Stimulated activated CD4-positive, alpha-beta T cell treated with anti-CD3 and anti-CD28 coated beads, Interleukin-12 subunit alpha, Interleukin-12 subunit beta, amount 100 ng/mL, for 4 hours (primary cell): ENCODE data around the gene VCAN.

Source experiments
- DNase-seq: peaks from one replicate; pipeline ENCODE4 v3.0.0-alpha.2; 2020

The VCAN gene

GRCh38 chr5:83572271-83572670 lies 100.7 kb downstream of the VCAN start:
- no peak for DNase-seq

- DNase-seq: no peak
Measured at GRCh38 chr5:83576341-83576740, 104.8 kb downstream of the VCAN start.

- no peak for DNase-seq
Measured at GRCh38 chr5:83577036-83577636, 105.6 kb downstream of the VCAN start.

- no peak for DNase-seq
Measured at GRCh38 chr5:83583859-83584258, 112.3 kb downstream of the VCAN start.

- DNase-seq: no peak
Measured at GRCh38 chr5:83586874-83587776, 115.6 kb downstream of the VCAN start.

- no peak for DNase-seq
Measured at GRCh38 chr5:83589786-83590185, 118.2 kb downstream of the VCAN start.

GRCh38 chr5:83590966-83591365 lies 119.4 kb downstream of the VCAN start:
- DNase-seq: no peak

GRCh38 chr5:83595217-83595616 lies 123.7 kb downstream of the VCAN start:
- DNase-seq: no peak

GRCh38 chr5:83608122-83608521 lies 136.6 kb downstream of the VCAN start:
- DNase-seq: no peak

- no peak for DNase-seq
Measured at GRCh38 chr5:83614841-83615240, 143.3 kb downstream of the VCAN start.

- no peak for DNase-seq
Measured at GRCh38 chr5:83628360-83628759, 156.8 kb downstream of the VCAN start.
